ENCODE measurements around the gene ATG13.
A peak's percentile ranks its signal among the peaks of the same experiment; 100 is the strongest.

The ATG13 gene

DNA sequence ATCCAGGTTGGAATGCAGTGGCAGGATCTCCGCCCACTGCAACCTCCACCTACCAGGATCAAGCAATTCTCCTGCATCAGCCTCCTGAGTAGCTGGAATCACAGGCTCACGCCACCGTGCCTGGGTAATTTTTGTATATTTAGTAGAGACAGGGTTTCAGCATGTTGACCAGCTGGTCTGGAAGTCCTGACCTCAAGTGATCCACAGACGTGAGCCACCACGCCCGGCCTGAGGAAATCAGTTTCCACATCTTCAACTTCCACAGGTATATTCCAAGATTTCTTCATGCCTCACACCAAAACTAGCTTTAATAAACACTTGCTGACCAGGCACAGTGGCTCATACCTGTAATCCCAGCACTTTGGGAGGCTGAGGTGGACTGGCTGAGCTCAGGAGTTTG is 8.0 kb upstream of the ATG13 start:
- Histone ChIP-seq H3K9me3 (ENCODE audit: control insufficient read depth, insufficient read depth, low read depth, low read length) (no peaks in the 10 kb centered on the region), H3K27ac (ENCODE audit: low read depth, low read length) (no peak overlapping the region), H3K9ac (ENCODE audit: low read length) (no peak overlapping the region), H3K4me1 (ENCODE audit: control insufficient read depth, insufficient read depth, low read length) (no peaks in the 10 kb centered on the region), H3K4me3 (ENCODE audit: low read depth, low read length) (no peak overlapping the region), H3K36me3 (ENCODE audit: control insufficient read depth, insufficient read depth, low read length) (no peaks in the 10 kb centered on the region), H3K27me3 (ENCODE audit: control insufficient read depth, insufficient read depth, low read length) (no peaks in the 10 kb centered on the region)

DNA sequence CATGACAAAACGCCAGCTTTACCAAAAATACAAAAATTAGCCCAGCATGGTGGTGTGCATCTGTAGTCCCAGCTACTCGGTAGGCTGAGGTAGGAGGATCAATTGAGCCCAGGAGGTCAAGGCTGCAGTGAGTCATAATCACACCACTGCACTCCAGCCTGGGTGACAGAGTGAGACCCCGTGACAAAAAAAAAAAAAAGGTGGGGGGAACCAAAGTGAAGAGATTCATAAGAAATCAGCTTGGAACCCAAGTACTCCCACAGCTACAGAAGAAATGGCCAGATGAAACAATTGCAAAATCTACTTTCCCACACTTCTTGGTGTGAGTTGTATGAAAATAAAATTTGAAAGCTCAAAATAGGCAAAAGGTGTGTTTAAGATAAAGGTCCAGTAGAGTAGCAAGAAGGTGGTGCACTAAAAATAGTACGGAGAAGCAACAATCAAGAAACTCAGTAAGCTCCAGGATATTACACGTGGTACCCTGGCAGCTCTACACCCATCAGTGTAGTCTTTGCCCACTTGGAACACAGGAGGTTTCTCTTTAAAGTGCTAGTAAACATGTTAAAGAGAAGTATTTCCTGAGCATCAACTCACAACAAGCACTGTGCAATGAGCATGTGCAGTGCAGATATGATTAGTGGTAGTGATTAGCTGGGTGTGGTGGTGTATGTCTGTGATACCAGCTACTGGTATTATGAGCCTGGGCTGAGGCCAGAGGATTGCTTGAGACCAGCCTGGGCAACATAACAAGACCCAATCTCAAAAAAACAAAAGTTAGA is 5.6 kb upstream of the ATG13 start:
- Histone ChIP-seq H3K4me1 (ENCODE audit: control insufficient read depth, insufficient read depth, low read length) (0 out of 2 replicates have a peak, but pooled peaks cover 3% of the 10 kb centered on the region), H3K36me3 (ENCODE audit: control insufficient read depth, insufficient read depth, low read length) (no peaks in the 10 kb centered on the region), H3K9ac (ENCODE audit: low read length) (no peak overlapping the region), H3K27me3 (ENCODE audit: control insufficient read depth, insufficient read depth, low read length) (no peaks in the 10 kb centered on the region), H3K9me3 (ENCODE audit: control insufficient read depth, insufficient read depth, low read depth, low read length) (no peaks in the 10 kb centered on the region), H3K4me3 (ENCODE audit: low read depth, low read length) (no peak overlapping the region), H3K27ac (ENCODE audit: low read depth, low read length) (no peak overlapping the region)

DNA sequence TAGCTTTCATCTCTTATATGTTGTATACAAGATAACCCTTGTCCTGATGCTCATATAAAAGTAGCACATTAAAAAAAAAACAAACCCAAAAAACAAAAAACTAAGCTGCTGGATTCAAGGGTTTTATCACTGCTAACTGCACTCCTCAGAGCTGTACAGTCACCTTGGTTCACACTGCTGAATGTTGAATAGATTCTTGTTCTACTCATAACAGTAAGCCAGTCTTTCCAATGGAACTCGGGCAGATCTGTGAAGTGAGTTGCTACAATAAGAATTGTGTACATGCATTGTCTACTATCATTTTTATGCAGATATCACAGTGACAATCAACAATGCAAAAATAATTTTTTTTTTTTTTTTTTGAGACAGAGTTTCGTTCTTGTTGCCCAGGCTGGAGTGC is 5.0 kb upstream of the ATG13 start:
- H3K27ac ChIP-seq (ENCODE audit: low read depth, low read length), result no peak overlapping the region
- no peak overlapping the region for H3K9ac ChIP-seq (ENCODE audit: low read length)
- no peaks in the 10 kb centered on the region for H3K36me3 ChIP-seq (ENCODE audit: control insufficient read depth, insufficient read depth, low read length)
- H3K27me3 ChIP-seq (ENCODE audit: control insufficient read depth, insufficient read depth, low read length), result no peaks in the 10 kb centered on the region
- H3K4me1 ChIP-seq (ENCODE audit: control insufficient read depth, insufficient read depth, low read length), result 0 out of 2 replicates have a peak, but pooled peaks cover 3% of the 10 kb centered on the region
- H3K4me3 ChIP-seq (ENCODE audit: low read depth, low read length), result no peak overlapping the region
- H3K9me3 ChIP-seq (ENCODE audit: control insufficient read depth, insufficient read depth, low read depth, low read length), result no peaks in the 10 kb centered on the region

DNA sequence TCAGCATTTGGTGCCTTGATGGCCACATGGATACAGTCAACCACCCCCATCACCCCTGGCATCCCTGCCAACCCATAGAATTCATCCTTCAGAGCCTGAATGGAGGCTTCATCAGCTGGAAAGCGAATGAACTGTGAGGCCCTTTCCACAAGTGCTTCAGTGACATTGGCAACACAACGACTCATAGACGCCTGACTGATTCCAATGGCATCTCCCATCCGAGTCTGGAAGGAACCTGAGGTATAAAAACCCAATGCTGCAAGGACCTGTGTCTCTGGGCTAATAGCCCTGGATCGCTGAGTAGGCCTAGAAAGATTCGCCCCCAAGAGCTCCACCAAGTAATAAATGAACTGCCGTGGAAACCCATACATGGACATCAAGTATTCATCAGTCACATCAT is 1.6 kb upstream of the ATG13 start:
- Histone ChIP-seq H3K9ac (ENCODE audit: low read length) (no peak overlapping the region), H3K27ac (ENCODE audit: low read depth, low read length) (no peak overlapping the region), H3K27me3 (ENCODE audit: control insufficient read depth, insufficient read depth, low read length) (no peaks in the 10 kb centered on the region), H3K4me1 (ENCODE audit: control insufficient read depth, insufficient read depth, low read length) (0 out of 2 replicates have a peak, but pooled peaks cover 3% of the 10 kb centered on the region), H3K36me3 (ENCODE audit: control insufficient read depth, insufficient read depth, low read length) (no peaks in the 10 kb centered on the region; the same call in 1 of the 2 replicates), H3K4me3 (ENCODE audit: low read depth, low read length) (no peak overlapping the region), H3K9me3 (ENCODE audit: control insufficient read depth, insufficient read depth, low read depth, low read length) (no peaks in the 10 kb centered on the region)

DNA sequence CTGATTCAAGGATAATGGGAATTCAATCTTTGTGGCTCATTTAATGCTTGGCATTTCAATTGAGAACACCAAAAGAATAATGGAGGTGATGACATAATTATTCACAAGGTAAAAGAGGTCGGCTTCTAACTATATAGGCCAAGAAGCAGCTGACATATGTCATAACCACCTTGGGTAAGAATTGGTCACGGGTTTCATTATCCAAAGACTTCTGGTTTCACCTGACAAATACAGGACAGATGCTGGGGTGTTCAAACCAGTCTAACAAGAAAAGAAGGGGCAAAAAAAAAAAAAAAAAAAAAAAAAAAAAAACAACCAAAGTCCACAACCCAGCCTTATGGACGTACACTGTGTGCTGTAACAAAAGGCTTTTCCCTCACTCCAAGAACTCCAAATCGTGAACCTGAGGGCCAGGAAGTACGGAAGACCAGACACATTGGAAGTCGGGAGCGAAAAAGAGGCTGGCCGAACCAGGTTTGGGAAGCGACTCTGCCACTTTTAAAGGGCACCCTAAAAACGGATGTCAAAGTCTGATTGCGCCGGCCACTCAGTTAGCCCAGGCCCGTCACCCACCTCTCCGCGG is 711 bp upstream of the ATG13 start:
- H3K4me1 ChIP-seq (ENCODE audit: control insufficient read depth, insufficient read depth, low read length), result 0 out of 2 replicates have a peak, but pooled peaks cover 3% of the 10 kb centered on the region
- H3K4me3 ChIP-seq (ENCODE audit: low read depth, low read length), result peak overlapping the region; percentile 100
- peak overlapping the region; percentile 99; the same call in 1 of the 2 replicates for H3K27ac ChIP-seq (ENCODE audit: low read depth, low read length)
- H3K9ac ChIP-seq (ENCODE audit: low read length), result peak overlapping the region; percentile 99
- peaks cover 5% of the 10 kb centered on the region for H3K36me3 ChIP-seq (ENCODE audit: control insufficient read depth, insufficient read depth, low read length)
- H3K9me3 ChIP-seq (ENCODE audit: control insufficient read depth, insufficient read depth, low read depth, low read length), result no peaks in the 10 kb centered on the region
- no peaks in the 10 kb centered on the region for H3K27me3 ChIP-seq (ENCODE audit: control insufficient read depth, insufficient read depth, low read length)

DNA sequence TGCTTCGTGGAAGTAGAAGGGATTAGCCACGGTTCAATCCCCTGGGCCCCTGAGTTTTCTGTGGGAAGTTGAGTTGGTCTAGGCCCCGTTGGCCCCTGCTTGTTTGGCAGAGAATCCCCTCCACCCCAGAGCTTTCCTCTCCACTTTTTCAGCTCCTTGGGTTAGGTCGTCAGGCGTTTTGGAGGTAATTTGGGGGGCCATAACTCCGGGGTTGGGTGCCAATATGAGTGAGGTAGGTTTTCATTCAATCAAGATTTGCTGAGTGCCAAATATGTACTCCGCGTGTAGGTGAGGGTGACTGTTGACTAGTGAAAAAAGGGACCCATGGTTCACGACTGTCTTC is 590 bp downstream of the ATG13 start:
- peak overlapping the region; percentile 99 for H3K9ac ChIP-seq (ENCODE audit: low read length)
- peak overlapping the region; percentile 99 for H3K27ac ChIP-seq (ENCODE audit: low read depth, low read length)
- H3K4me3 ChIP-seq (ENCODE audit: low read depth, low read length), result peak overlapping the region; percentile 100
- no peaks in the 10 kb centered on the region for H3K27me3 ChIP-seq (ENCODE audit: control insufficient read depth, insufficient read depth, low read length)
- H3K9me3 ChIP-seq (ENCODE audit: control insufficient read depth, insufficient read depth, low read depth, low read length), result no peaks in the 10 kb centered on the region
- 0 out of 2 replicates have a peak, but pooled peaks cover 3% of the 10 kb centered on the region for H3K4me1 ChIP-seq (ENCODE audit: control insufficient read depth, insufficient read depth, low read length)
- H3K36me3 ChIP-seq (ENCODE audit: control insufficient read depth, insufficient read depth, low read length), result peaks cover 12% of the 10 kb centered on the region

DNA sequence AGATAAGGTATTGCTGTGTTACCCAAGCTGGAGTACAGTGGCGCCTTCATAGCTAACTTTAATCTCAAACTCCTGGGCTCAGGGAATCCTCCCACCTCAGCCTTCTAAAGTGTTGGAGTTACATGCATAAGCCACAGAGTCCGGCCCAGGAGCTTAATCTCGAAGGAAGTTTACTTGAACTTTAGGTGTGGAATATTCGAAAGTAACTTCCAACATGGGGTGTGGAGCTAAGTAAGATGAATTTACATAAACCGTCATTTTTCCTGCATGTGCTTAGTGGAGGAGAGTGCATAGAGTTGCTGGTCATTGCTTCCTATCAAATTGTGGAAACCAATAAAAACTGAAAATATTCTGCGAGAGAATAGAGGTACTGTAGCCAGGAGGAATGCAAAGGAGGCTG is 1.5 kb downstream of the ATG13 start:
- no peaks in the 10 kb centered on the region for H3K27me3 ChIP-seq (ENCODE audit: control insufficient read depth, insufficient read depth, low read length)
- H3K9me3 ChIP-seq (ENCODE audit: control insufficient read depth, insufficient read depth, low read depth, low read length), result no peaks in the 10 kb centered on the region
- 0 out of 2 replicates have a peak, but pooled peaks cover 3% of the 10 kb centered on the region for H3K4me1 ChIP-seq (ENCODE audit: control insufficient read depth, insufficient read depth, low read length)
- no peak overlapping the region for H3K27ac ChIP-seq (ENCODE audit: low read depth, low read length)
- peak overlapping the region; percentile 23 for H3K9ac ChIP-seq (ENCODE audit: low read length)
- peaks cover 12% of the 10 kb centered on the region for H3K36me3 ChIP-seq (ENCODE audit: control insufficient read depth, insufficient read depth, low read length)
- peak overlapping the region; percentile 5; the same call in 1 of the 2 replicates for H3K4me3 ChIP-seq (ENCODE audit: low read depth, low read length)

DNA sequence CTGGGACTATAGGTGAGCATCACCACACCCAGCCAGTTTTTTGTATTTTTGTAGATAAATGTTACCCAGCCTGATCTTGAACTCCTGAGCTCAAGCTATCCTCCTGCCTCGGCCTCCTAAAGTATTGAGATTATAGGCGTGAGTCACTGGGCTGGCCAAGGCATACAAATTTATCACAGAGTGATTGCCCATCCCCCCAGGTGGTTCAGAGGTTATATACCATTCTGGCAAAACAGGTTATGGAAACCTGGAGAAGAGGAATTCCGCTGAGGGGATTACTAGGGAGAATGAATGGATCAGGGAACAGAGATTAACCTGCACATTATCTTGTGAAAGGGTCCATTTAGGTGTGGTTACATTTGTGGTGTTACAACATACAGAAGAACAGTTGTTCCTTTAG is 8.1 kb downstream of the ATG13 start:
- Histone ChIP-seq H3K4me1 (ENCODE audit: control insufficient read depth, insufficient read depth, low read length) (no peaks in the 10 kb centered on the region), H3K27ac (ENCODE audit: low read depth, low read length) (no peak overlapping the region), H3K27me3 (ENCODE audit: control insufficient read depth, insufficient read depth, low read length) (no peaks in the 10 kb centered on the region), H3K9ac (ENCODE audit: low read length) (no peak overlapping the region), H3K4me3 (ENCODE audit: low read depth, low read length) (no peak overlapping the region), H3K36me3 (ENCODE audit: control insufficient read depth, insufficient read depth, low read length) (peaks cover 36% of the 10 kb centered on the region), H3K9me3 (ENCODE audit: control insufficient read depth, insufficient read depth, low read depth, low read length) (no peaks in the 10 kb centered on the region)

DNA sequence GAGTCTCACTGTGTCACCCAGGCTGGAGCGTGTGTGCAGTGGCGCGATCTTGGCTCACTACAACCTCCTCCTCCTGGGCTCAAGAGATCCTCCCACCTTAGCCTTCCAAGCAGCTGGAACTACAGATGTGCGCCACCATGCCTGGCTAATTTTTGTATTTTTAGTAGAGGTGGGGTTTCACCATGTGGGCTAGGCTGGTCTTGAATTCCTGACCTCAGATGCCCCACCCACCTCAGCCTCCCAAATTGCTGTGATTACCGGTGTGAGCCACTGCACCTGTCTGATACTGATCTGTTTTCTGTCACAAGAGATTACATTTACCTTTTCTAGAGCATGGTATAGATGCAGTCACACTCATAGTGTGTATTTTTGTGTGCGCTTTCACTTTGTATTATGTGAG is 11.6 kb downstream of the ATG13 start:
- no peaks in the 10 kb centered on the region for H3K27me3 ChIP-seq (ENCODE audit: control insufficient read depth, insufficient read depth, low read length)
- H3K27ac ChIP-seq (ENCODE audit: low read depth, low read length), result no peak overlapping the region
- H3K36me3 ChIP-seq (ENCODE audit: control insufficient read depth, insufficient read depth, low read length), result peaks cover 39% of the 10 kb centered on the region
- H3K4me3 ChIP-seq (ENCODE audit: low read depth, low read length), result no peak overlapping the region
- no peak overlapping the region for H3K9ac ChIP-seq (ENCODE audit: low read length)
- H3K9me3 ChIP-seq (ENCODE audit: control insufficient read depth, insufficient read depth, low read depth, low read length), result no peaks in the 10 kb centered on the region
- H3K4me1 ChIP-seq (ENCODE audit: control insufficient read depth, insufficient read depth, low read length), result no peaks in the 10 kb centered on the region

DNA sequence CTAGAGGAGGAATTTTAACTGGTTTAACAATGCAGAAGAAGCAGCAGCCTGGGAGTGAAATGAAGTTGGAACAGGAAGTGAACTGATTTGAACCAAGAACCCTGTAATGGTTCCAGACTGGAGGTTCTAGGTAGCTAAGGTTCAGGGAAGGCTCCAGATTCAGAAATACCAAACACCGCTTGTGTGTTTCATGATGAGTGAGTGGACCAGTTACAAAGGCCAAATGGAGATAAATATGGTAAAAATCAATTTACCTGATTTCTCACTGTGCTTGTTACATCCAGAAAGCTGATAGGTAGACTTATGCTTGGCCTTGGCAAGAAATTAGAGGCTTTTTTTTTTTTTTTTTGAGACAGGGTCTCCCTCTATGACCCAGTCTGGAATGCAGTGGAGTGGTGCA is 12.9 kb downstream of the ATG13 start:
- H3K36me3 ChIP-seq (ENCODE audit: control insufficient read depth, insufficient read depth, low read length), result peaks cover 30% of the 10 kb centered on the region
- H3K4me1 ChIP-seq (ENCODE audit: control insufficient read depth, insufficient read depth, low read length), result no peaks in the 10 kb centered on the region
- H3K9me3 ChIP-seq (ENCODE audit: control insufficient read depth, insufficient read depth, low read depth, low read length), result no peaks in the 10 kb centered on the region
- H3K27me3 ChIP-seq (ENCODE audit: control insufficient read depth, insufficient read depth, low read length), result no peaks in the 10 kb centered on the region
- H3K4me3 ChIP-seq (ENCODE audit: low read depth, low read length), result no peak overlapping the region
- H3K27ac ChIP-seq (ENCODE audit: low read depth, low read length), result no peak overlapping the region
- no peak overlapping the region for H3K9ac ChIP-seq (ENCODE audit: low read length)

DNA sequence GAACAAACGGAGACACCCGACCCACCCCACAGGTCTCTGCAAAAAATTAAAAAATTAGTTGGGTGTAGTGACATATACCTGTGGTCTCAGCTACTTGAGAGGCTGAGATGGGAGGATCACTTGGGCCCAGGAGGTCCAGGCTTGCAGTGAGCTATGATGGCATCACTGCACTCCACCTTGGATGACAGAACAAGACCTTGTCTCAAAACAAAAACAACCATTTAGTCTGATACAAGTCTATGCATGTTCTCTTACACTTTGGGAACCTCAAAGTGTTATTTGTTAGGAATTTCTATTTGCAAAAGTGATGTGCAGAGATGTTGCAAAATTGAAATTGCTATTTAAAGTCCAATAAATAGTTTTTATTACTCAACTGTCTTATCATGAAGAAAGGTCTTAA is 14.3 kb downstream of the ATG13 start:
- peaks cover 27% of the 10 kb centered on the region for H3K36me3 ChIP-seq (ENCODE audit: control insufficient read depth, insufficient read depth, low read length)

More for the DNA sequence above, 14.3 kb downstream of the ATG13 start:
- H3K4me3 ChIP-seq (ENCODE audit: low read depth, low read length), result no peak overlapping the region
- no peak overlapping the region for H3K9ac ChIP-seq (ENCODE audit: low read length)
- no peaks in the 10 kb centered on the region for H3K27me3 ChIP-seq (ENCODE audit: control insufficient read depth, insufficient read depth, low read length)
- no peak overlapping the region for H3K27ac ChIP-seq (ENCODE audit: low read depth, low read length)
- no peaks in the 10 kb centered on the region for H3K9me3 ChIP-seq (ENCODE audit: control insufficient read depth, insufficient read depth, low read depth, low read length)
- no peaks in the 10 kb centered on the region for H3K4me1 ChIP-seq (ENCODE audit: control insufficient read depth, insufficient read depth, low read length)
